ENCODE results near the gene GAL3ST2. TPM values are rescaled to one million over a fixed set of nuclear protein-coding genes. Genes with fewer than 3 reads are reported as not detected.
"Not testable (repeated sequence)": the region's sequence is repeated elsewhere in the genome, so short reads cannot be mapped to it uniquely, and the experiment has no call there.

The GAL3ST2 gene
- total RNA-seq, 2 experiments from 2014 or later, result not detected

- peaks cover 43% of the 10 kb centered on the region for H3K4me1 Mint-ChIP-seq (ENCODE audit: low read depth)
- H3K27me3 Mint-ChIP-seq (ENCODE audit: low read depth), result no peaks in the 10 kb centered on the region
- intact Hi-C loops (cut with micrococcal nuclease), result no loop called here
- H3K27ac Mint-ChIP-seq, result no peak overlapping the region
- CTCF ChIA-PET, result interaction anchor here (0.7 kb wide), 1 partner anchor 14 kb away, joined by 3 read pairs; no protein-coding TSS in a partner anchor
- no peak overlapping the region for H3K4me3 Mint-ChIP-seq
- no peaks in the 10 kb centered on the region for H3K9me3 Mint-ChIP-seq
- H3K36me3 Mint-ChIP-seq (ENCODE audit: low read depth), result peaks cover 9% of the 10 kb centered on the region
- no peak for DNase-seq
These were observed 38.5 kb upstream of the GAL3ST2 start for GRCh38 chr2:241738040-241738686.

GRCh38 chr2:241739177-241739576, 37.4 kb upstream of the GAL3ST2 start:
- Mint-ChIP-seq H3K4me3 (no peak overlapping the region), H3K27me3 (ENCODE audit: low read depth) (no peaks in the 10 kb centered on the region), H3K36me3 (ENCODE audit: low read depth) (peaks cover 9% of the 10 kb centered on the region), H3K4me1 (ENCODE audit: low read depth) (peaks cover 39% of the 10 kb centered on the region), H3K9me3 (no peaks in the 10 kb centered on the region), H3K27ac (no peak overlapping the region)
- intact Hi-C loops (cut with micrococcal nuclease), result no loop called here
- DNase-seq, result no peak
- CTCF ChIA-PET, result interaction anchor here (0.6 to 2.6 kb wide), 2 partner anchors 38 to 139 kb away, joined by 3 to 8 read pairs; no protein-coding TSS in a partner anchor

GRCh38 chr2:241739651-241740050, 37.0 kb upstream of the GAL3ST2 start:
- H3K9me3 Mint-ChIP-seq, result no peaks in the 10 kb centered on the region
- H3K4me3 Mint-ChIP-seq, result no peak overlapping the region
- no peak overlapping the region for H3K27ac Mint-ChIP-seq
- H3K27me3 Mint-ChIP-seq (ENCODE audit: low read depth), result no peaks in the 10 kb centered on the region
- peaks cover 9% of the 10 kb centered on the region for H3K36me3 Mint-ChIP-seq (ENCODE audit: low read depth)
- CTCF ChIA-PET, result interaction anchor here (0.6 to 2.6 kb wide), 2 partner anchors 39 to 139 kb away, joined by 3 to 8 read pairs; no protein-coding TSS in a partner anchor
- peaks cover 39% of the 10 kb centered on the region for H3K4me1 Mint-ChIP-seq (ENCODE audit: low read depth)
- intact Hi-C loops (cut with micrococcal nuclease), result no loop called here
- peak; percentile 71 for DNase-seq

GRCh38 chr2:241741016-241741415, 35.6 kb upstream of the GAL3ST2 start:
- CTCF ChIA-PET, result interaction anchor here (2.6 kb wide), 1 partner anchor 138 kb away, joined by 8 read pairs; no protein-coding TSS in a partner anchor
- intact Hi-C loops (cut with micrococcal nuclease), result no loop called here
- Mint-ChIP-seq H3K27ac (no peak overlapping the region), H3K27me3 (ENCODE audit: low read depth) (no peaks in the 10 kb centered on the region), H3K9me3 (no peaks in the 10 kb centered on the region), H3K4me1 (ENCODE audit: low read depth) (peaks cover 36% of the 10 kb centered on the region), H3K36me3 (ENCODE audit: low read depth) (peaks cover 15% of the 10 kb centered on the region), H3K4me3 (no peak overlapping the region)
- DNase-seq, result peak; percentile 41

GRCh38 chr2:241742320-241742939, 34.2 kb upstream of the GAL3ST2 start:
- H3K9me3 Mint-ChIP-seq, result no peaks in the 10 kb centered on the region
- intact Hi-C loops (cut with micrococcal nuclease), result no loop called here
- peaks cover 31% of the 10 kb centered on the region for H3K4me1 Mint-ChIP-seq (ENCODE audit: low read depth)
- CTCF ChIA-PET, result no interaction called here
- no peak overlapping the region for H3K27ac Mint-ChIP-seq
- no peak for DNase-seq
- H3K27me3 Mint-ChIP-seq (ENCODE audit: low read depth), result no peaks in the 10 kb centered on the region
- H3K4me3 Mint-ChIP-seq, result no peak overlapping the region
- H3K36me3 Mint-ChIP-seq (ENCODE audit: low read depth), result peaks cover 16% of the 10 kb centered on the region

- CTCF ChIA-PET; H3K27ac Mint-ChIP-seq; DNase-seq; H3K4me3 Mint-ChIP-seq; intact Hi-C loops (cut with micrococcal nuclease); H3K27me3 Mint-ChIP-seq (ENCODE audit: low read depth); H3K9me3 Mint-ChIP-seq: not testable (repeated sequence)
- peaks cover 27% of the 10 kb centered on the region for H3K4me1 Mint-ChIP-seq (ENCODE audit: low read depth)
- peaks cover 16% of the 10 kb centered on the region for H3K36me3 Mint-ChIP-seq (ENCODE audit: low read depth)
These were observed 33.6 kb upstream of the GAL3ST2 start for GRCh38 chr2:241743008-241743407.

- Mint-ChIP-seq H3K9me3 (no peaks in the 10 kb centered on the region), H3K4me1 (ENCODE audit: low read depth) (peaks cover 25% of the 10 kb centered on the region), H3K27me3 (ENCODE audit: low read depth) (no peaks in the 10 kb centered on the region), H3K4me3 (no peak overlapping the region), H3K36me3 (ENCODE audit: low read depth) (peaks cover 16% of the 10 kb centered on the region), H3K27ac (no peak overlapping the region)
- CTCF ChIA-PET, result no interaction called here
- intact Hi-C loops (cut with micrococcal nuclease), result no loop called here
- DNase-seq, result no peak
These were observed 33.0 kb upstream of the GAL3ST2 start for GRCh38 chr2:241743620-241744019.

- CTCF ChIA-PET, result no interaction called here
- H3K27me3 Mint-ChIP-seq (ENCODE audit: low read depth), result no peaks in the 10 kb centered on the region
- H3K4me1 Mint-ChIP-seq (ENCODE audit: low read depth), result peaks cover 19% of the 10 kb centered on the region
- no peak for DNase-seq
- H3K4me3 Mint-ChIP-seq, result no peak overlapping the region
- peaks cover 21% of the 10 kb centered on the region for H3K36me3 Mint-ChIP-seq (ENCODE audit: low read depth)
- intact Hi-C loops (cut with micrococcal nuclease), result no loop called here
- no peak overlapping the region for H3K27ac Mint-ChIP-seq
- H3K9me3 Mint-ChIP-seq, result no peaks in the 10 kb centered on the region
These were observed 32.4 kb upstream of the GAL3ST2 start for GRCh38 chr2:241744028-241744754.

- peaks cover 8% of the 10 kb centered on the region for H3K4me1 Mint-ChIP-seq (ENCODE audit: low read depth)
- no peak for DNase-seq
- peaks cover 23% of the 10 kb centered on the region for H3K36me3 Mint-ChIP-seq (ENCODE audit: low read depth)
- H3K27ac Mint-ChIP-seq, result no peak overlapping the region
- no peak overlapping the region for H3K4me3 Mint-ChIP-seq
- intact Hi-C loops (cut with micrococcal nuclease), result no loop called here
- CTCF ChIA-PET, result no interaction called here
- no peaks in the 10 kb centered on the region for H3K9me3 Mint-ChIP-seq
- H3K27me3 Mint-ChIP-seq (ENCODE audit: low read depth), result no peaks in the 10 kb centered on the region
These were observed 31.3 kb upstream of the GAL3ST2 start for GRCh38 chr2:241745276-241745675.

GRCh38 chr2:241746084-241746483, 30.5 kb upstream of the GAL3ST2 start:
- Mint-ChIP-seq H3K4me3 (no peak overlapping the region), H3K27me3 (ENCODE audit: low read depth) (no peaks in the 10 kb centered on the region), H3K36me3 (ENCODE audit: low read depth) (peaks cover 21% of the 10 kb centered on the region), H3K4me1 (ENCODE audit: low read depth) (peaks cover 2% of the 10 kb centered on the region), H3K27ac (no peak overlapping the region), H3K9me3 (no peaks in the 10 kb centered on the region)
- CTCF ChIA-PET, result no interaction called here
- intact Hi-C loops (cut with micrococcal nuclease), result no loop called here
- DNase-seq, result no peak

GRCh38 chr2:241748468-241749256, 28.0 kb upstream of the GAL3ST2 start:
- Mint-ChIP-seq H3K4me1 (ENCODE audit: low read depth) (no peaks in the 10 kb centered on the region), H3K27ac (no peak overlapping the region), H3K9me3 (no peaks in the 10 kb centered on the region), H3K4me3 (no peak overlapping the region), H3K36me3 (ENCODE audit: low read depth) (peaks cover 20% of the 10 kb centered on the region), H3K27me3 (ENCODE audit: low read depth) (no peaks in the 10 kb centered on the region)
- intact Hi-C loops (cut with micrococcal nuclease), result no loop called here
- no peak for DNase-seq
- CTCF ChIA-PET, result no interaction called here

All from activated naive CD4-positive, alpha-beta T cell treated with anti-CD3 and anti-CD28 coated beads for 36 hours (primary cell).